NB4 (cell line): Measurements from ENCODE around the gene PPP1CA.

Experiments used
- MYC ChIP-seq: IDR thresholded peaks from 2 replicates; pipeline ENCODE4 v1.6.1; 2011; ENCODE audit warnings: low read depth, low read length
- POLR2A ChIP-seq: IDR thresholded peaks from 2 replicates; pipeline ENCODE4 v1.6.1; 2011; ENCODE audit warnings: mild to moderate bottlenecking; ENCODE audit not compliant: insufficient read length; ENCODE audit errors: extremely low read depth
- TF ChIP-seq, protein P1 (sequence below): IDR thresholded peaks from one replicate; pipeline ENCODE4 v1.5.1; 2012; ENCODE audit warnings: low read depth, low read length
- TF ChIP-seq, protein P2 (sequence below): IDR thresholded peaks from 2 replicates; pipeline ENCODE4 v1.6.1; 2011; ENCODE audit warnings: low read depth, low read length

DNA sequence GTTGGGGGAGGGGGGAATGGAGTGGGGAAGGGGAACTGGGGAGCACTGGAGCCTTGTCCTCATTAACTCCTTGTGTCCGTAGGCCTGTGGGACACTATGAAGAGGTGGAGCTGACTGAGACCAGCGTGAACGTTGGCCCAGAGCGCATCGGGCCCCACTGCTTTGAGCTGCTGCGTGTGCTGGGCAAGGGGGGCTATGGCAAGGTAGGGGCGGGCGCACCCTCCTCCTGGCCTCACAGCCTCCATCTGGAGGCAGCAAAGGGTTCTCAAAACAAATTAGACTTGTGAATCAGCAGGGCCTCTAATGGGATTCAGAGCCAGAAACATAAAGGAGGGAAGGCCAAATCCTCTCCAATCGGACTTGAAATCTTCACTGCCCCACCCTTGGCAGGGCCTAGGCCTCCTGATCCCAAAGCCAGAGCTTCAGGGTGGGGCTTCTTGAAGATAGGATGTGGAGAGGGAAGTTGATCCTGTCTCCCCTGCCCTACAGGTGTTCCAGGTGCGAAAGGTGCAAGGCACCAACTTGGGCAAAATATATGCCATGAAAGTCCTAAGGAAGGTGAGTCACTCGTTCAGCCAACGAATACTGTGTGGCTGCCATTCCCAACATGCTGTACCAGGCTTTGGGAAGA is 27.5 kb upstream of the PPP1CA start:
- TF ChIP-seq, protein P1, sequence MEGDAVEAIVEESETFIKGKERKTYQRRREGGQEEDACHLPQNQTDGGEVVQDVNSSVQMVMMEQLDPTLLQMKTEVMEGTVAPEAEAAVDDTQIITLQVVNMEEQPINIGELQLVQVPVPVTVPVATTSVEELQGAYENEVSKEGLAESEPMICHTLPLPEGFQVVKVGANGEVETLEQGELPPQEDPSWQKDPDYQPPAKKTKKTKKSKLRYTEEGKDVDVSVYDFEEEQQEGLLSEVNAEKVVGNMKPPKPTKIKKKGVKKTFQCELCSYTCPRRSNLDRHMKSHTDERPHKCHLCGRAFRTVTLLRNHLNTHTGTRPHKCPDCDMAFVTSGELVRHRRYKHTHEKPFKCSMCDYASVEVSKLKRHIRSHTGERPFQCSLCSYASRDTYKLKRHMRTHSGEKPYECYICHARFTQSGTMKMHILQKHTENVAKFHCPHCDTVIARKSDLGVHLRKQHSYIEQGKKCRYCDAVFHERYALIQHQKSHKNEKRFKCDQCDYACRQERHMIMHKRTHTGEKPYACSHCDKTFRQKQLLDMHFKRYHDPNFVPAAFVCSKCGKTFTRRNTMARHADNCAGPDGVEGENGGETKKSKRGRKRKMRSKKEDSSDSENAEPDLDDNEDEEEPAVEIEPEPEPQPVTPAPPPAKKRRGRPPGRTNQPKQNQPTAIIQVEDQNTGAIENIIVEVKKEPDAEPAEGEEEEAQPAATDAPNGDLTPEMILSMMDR = no peak
- no peak for TF ChIP-seq POLR2A
- TF ChIP-seq MYC = no peak
- TF ChIP-seq, protein P2, sequence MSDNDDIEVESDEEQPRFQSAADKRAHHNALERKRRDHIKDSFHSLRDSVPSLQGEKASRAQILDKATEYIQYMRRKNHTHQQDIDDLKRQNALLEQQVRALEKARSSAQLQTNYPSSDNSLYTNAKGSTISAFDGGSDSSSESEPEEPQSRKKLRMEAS = no peak
